HG03354 (cell line): ENCODE results near the gene NOS1AP.

Experiments
- ATAC-seq: cut with Tn5 transposase; IDR thresholded peaks from one replicate; pipeline ENCODE4 v1.9.1; 2021; ENCODE audit warnings: mild to moderate bottlenecking; ENCODE audit not compliant: unreplicated experiment, poor library complexity, severe bottlenecking

Gene NOS1AP

DNA sequence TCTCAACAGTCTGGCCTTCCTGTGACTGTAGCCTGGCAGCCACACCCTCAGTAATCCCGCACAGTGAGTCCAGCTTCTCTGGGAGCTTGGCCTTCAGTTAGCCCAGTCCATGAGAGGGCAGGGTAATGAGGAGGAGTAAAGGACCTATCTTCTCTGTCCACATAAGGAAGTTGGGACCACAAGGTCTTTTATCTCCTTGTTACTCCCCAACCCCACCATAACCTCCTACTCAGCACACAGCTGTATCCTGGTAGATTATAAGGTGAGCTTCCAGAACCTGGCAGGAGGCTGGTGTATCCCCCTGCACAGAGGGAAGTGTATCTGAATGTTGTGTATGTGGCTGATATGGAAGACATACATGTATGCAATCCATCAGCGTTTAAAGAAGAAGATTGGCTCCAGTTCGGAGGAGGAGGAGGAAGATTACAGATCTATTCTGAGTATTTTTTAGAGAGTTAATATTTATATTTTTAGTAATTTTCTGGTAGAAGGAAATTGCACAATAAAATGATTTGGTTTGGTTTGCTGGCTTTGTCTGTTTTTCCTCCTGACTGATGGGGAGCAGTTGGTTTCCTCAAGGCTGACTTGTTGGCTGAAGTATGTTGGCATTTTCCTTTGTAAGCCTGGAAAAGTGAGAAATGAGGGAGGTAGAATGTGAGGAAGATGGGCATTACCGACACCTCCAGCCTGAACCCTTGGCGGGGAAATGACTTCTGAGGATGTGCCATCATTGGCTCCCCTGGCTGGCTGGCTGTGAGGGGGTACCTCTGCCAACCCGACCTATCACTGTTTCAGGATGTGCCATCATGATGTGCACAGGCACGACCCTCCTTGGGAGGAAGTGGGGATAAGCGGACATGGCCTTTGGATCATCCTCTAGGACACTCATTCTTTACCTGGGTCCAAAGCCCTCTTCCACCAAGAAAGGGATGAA, 317.1 kb downstream of the NOS1AP start:
- ATAC-seq, result no peak

- no peak for ATAC-seq
These were observed 318.0 kb downstream of the NOS1AP start for GRCh38 chr1:162387226-162388082.

GRCh38 chr1:162388083-162388594, 318.6 kb downstream of the NOS1AP start:
- ATAC-seq, result no peak

DNA sequence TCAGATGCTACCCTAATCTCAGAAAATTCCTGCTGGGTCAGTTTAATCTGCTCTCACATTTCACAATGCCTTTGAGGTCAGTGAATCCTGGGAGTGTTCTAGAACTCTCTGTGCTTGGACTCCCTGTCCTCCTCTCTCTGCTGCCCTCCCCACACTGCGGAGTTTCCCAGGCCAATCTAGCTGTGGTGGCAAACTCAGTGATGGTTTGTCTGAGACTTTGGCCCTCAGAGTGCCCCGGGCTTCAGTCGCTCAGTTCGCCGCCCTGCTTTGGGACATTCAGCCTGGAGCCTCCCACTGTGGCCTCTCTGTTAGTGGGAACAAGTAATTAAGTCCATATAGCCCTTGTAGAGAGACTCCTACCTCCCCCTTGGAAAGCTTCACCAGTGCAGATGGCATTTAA, 319.1 kb downstream of the NOS1AP start:
- ATAC-seq, result no peak

GRCh38 chr1:162389021-162389818, 319.7 kb downstream of the NOS1AP start:
- ATAC-seq, result peak; percentile 71

DNA sequence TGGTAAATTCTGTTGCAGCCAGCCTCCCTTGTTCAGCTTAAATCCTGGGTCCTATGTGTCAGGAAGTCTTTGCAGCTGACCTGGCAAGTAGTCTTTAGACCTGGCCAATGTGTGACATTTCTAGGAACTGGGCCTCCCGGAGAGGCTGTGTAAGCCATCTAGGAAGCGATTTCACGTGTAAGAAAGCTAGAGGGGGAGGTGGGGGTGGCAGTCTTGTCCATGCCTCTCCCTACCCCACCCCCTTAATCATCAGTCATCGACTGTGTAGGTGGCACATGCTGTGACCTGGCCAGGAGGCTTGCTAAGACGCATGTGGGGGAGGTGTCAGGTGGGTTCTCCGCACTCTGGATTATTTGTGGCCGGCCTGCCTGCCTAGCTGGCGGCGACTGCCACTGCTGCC, 320.5 kb downstream of the NOS1AP start:
- ATAC-seq, result no peak

GRCh38 chr1:162390396-162391185, 321.1 kb downstream of the NOS1AP start:
- no peak for ATAC-seq

DNA sequence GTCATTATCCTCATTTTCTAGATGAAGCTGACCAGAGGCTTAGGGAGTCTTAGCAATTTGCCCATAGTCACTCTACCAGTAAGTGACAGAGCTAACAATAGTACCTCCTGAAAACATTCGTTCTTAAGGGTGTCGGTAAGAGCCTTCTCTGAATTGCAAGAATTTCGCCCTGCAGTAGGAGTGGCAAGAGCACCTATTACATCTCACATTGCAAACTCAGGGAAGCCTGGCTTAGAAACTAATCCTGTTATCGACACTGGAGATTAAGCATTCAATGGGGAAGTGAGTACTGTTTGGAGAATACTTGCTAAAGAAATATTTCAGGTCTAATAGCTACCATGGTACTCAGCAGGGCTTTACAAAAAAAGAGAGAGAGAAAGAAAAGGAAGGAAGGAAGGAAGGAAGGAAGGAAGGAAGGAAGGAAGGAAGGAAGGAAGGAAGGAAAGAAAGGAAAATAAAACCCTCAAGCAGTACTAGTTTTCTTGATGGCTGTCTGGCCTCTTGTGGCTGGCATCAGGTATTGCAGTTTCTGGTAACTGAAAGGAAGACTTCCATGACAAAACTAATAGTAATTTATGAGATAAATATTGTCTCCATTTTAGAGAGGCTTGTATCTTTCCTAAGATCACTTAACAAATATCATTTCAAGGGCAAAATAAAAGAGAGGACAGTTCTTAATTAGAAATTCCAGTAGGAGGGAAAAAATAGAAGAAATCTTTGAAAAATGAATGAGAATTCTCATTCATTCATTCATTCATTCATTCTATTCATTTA, 322.5 kb downstream of the NOS1AP start:
- no peak for ATAC-seq

DNA sequence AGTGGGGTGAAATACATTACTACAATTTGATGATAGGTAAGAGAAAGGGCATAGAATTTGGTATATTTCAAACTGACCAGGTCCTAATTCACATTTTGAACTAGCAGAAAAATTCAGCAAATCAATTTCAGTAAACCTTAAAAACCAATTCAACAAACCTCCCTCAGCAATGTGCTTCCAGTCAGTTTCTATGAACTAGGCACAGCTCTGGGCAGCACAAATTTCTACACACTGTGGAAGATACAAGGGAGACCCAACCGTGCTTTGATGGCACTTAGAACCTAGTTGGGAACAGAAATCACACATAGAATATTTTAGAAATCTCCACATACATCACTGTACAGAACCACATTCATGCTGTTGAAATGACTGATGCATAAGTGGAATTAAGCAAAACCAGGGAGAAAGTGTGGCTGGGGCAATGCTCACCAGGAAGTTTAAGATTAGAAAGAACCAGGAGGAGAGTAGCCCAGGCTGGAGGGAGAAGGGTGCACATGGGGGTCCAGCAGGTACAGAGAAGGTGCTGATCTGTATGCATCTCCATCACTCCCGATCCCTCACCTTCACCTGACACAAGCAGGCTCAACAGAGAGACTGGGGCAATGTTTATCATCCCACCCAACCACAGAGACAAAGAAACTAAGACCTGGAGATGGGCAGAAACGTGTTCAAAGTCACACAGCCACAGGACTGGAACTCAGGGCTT, 326.9 kb downstream of the NOS1AP start:
- no peak for ATAC-seq

GRCh38 chr1:162397039-162397448, 327.6 kb downstream of the NOS1AP start:
- ATAC-seq, result no peak

- no peak for ATAC-seq
These were observed 328.6 kb downstream of the NOS1AP start for GRCh38 chr1:162397943-162398560.

DNA sequence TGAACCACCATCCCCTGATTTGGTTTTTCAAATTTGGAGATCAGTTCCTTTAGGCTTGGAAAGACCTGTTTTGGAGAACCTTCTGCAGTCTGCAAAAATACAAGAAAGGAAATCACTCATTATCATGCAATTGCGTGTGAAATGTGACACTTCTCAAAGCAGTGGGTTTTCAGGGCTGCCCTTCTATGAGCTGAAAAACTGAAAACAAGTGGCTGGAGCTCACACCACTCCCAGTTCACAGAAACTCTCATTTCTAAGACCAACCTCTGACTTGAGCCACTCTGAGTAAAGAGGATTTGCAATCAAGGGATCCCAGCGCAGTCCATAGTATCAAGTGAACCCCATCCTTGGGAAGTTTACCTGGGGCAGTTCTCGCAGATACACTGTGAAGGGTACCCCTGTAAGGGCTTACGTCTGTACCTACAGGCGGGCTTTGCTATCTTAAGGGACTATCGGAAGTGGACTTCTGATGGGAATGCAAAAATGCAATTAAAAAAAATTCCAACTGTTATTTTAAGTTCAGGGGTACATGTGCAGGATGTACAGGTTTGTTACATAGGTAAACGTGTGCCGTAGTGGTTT, 329.6 kb downstream of the NOS1AP start:
- no peak for ATAC-seq

DNA sequence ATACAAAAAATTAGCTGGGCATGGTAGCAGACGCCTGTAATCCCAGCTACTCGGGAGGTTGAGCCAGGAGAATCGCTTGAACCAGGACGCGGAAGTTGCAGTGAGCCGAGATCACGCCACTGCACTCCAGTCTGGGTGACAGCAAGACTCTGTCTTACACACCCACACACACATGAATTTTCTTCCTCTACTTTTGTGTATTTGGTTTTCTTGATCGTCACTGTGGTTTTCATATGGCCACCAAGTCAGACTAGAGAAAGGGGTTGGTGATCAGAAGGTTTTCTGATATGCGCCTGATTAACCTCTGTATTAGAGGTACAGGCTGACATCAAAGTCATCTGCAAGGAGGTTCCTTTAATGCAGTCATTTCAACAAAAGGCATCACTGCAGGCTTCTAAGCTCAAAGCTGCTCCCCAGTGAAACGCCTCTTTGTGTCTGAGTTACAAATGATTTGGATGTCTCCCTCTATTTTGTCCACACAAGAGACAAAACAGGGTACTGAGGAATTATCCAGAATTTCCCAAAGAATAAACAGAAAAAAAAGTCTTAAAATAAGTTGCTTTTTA, 331.4 kb downstream of the NOS1AP start:
- no peak for ATAC-seq

DNA sequence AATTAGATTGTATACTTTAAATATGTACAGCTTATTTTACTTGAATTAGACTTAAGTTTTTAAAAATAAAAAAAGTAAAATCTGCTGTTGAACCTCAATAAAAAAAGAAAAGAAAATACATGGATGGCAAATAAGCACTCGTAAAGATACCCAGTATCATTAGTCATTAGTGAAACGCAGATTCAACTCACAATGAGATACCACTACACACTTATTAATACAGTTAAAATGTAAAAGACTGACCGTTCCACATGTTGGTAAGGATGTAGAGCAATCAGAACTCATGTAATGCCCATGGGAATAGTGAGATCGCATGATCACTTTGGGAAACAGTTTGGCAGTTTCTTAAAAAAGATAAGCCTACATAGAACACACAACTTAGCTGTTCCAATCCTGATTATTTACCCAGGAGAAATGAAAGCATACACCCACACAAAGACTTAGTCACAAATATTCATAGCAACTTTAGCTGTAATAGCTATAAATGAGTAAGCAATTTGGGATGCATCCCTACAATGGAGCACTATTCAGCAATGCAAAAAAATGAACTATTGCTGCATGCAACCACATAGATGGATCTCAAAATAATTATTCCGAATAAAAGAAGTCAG, 335.2 kb downstream of the NOS1AP start:
- ATAC-seq, result no peak

GRCh38 chr1:162405800-162406199, 336.3 kb downstream of the NOS1AP start:
- ATAC-seq, result no peak

- ATAC-seq, result no peak
These were observed 337.3 kb downstream of the NOS1AP start for GRCh38 chr1:162406811-162407210.
